GM12878 (cell line): Measurements from ENCODE around the gene MAMDC4. TPM values are rescaled to one million over a fixed set of nuclear protein-coding genes. Genes with fewer than 3 reads are reported as not detected.

Source experiments
- ATAC-seq: fragments of 200-7000 bp; cut with Tn5 transposase; 3 replicates; pipeline ENCODE4 v1.9.1; 2020; ENCODE audit warnings: mild to moderate bottlenecking, moderate library complexity
- BruUV-seq: library from RNA; stranded (reverse); fragments of 400-500 nt; replicated peaks from 2 replicates; lab custom pipeline; 2021; lab: Mats Ljungman, UMichigan
- CTCF ChIA-PET: fragments of 300-600 bp; sonication (Branson Sonifier 250); formaldehyde crosslinking; extraction: SDS; loops from one replicate; lab custom pipeline; 2021; ENCODE audit warnings: inconsistent platforms; lab: Yijun Ruan, JAX
- POLR2A ChIA-PET: fragments of 350-600 bp; formaldehyde crosslinking; extraction: SDS; loops from one replicate; lab custom pipeline; 2021; ENCODE audit warnings: inconsistent platforms; lab: Charles Lee
- RAD21 ChIA-PET: fragments of 300-600 bp; sonication (Branson Sonifier 250); formaldehyde crosslinking; loops from one replicate; lab custom pipeline; 2023; ENCODE audit warnings: antibody characterized with exemption; ENCODE audit not compliant: unreplicated experiment; lab: Charles Lee
- SMC1A ChIA-PET: fragments of 300-600 bp; sonication (Branson Sonifier 250); formaldehyde crosslinking; loops from one replicate; lab custom pipeline; 2023; ENCODE audit not compliant: unreplicated experiment, uncharacterized antibody; lab: Charles Lee
- DNase-seq: peaks from one replicate; pipeline ENCODE4 v3.0.0-alpha.2; 2011; ENCODE audit warnings: low read depth, low spot score
- FAIRE-seq: peaks from 3 replicates; lab custom pipeline; 2011; peaks lifted over from hg19 to GRCh38; lab: Jason Lieb, UNC
- H2AFZ ChIP-seq: 2 replicates; pipeline ENCODE4 v1.6.0; 2011; ENCODE audit warnings: low read depth, low read length, control low read depth; ENCODE audit not compliant: control insufficient read depth
- H3K27ac ChIP-seq: 2 replicates; pipeline ENCODE4 v1.5.1; 2011; ENCODE audit warnings: control low read depth; ENCODE audit not compliant: control insufficient read depth, insufficient read depth
- H3K27me3 ChIP-seq, 2 experiments: replicated peaks in 1 of 2; 2 replicates each; pipeline versions ENCODE4 v1.6.0 to v1.6.1; 2011; ENCODE audit warnings: low read length in 1 of 2; ENCODE audit not compliant: control insufficient read depth in 2 of 2, insufficient read depth in 2 of 2
- H3K36me3 ChIP-seq, 2 experiments: 2 replicates each; pipeline ENCODE4 v1.5.1; 2011; ENCODE audit warnings: low read length in 1 of 2; ENCODE audit not compliant: control insufficient read depth in 2 of 2, insufficient read depth in 2 of 2
- H3K4me1 ChIP-seq: 2 replicates; pipeline ENCODE4 v1.6.1; 2011; ENCODE audit warnings: mild to moderate bottlenecking, low read length, moderate library complexity, mixed read lengths; ENCODE audit not compliant: control insufficient read depth, insufficient read depth
- H3K4me2 ChIP-seq: 2 replicates; pipeline ENCODE4 v1.6.0; 2011; ENCODE audit warnings: control low read depth; ENCODE audit not compliant: control insufficient read depth, insufficient read depth
- H3K4me3 ChIP-seq: fragments of 200-600 bp; sonication (generic); 2 replicates; pipeline ENCODE4 v1.5.1; 2016
- H3K79me2 ChIP-seq: 2 replicates; pipeline ENCODE4 v1.6.0; 2011; ENCODE audit warnings: low read length; ENCODE audit not compliant: control insufficient read depth, insufficient read depth
- H3K9ac ChIP-seq: 2 replicates; pipeline ENCODE4 v1.8.0; 2011; ENCODE audit warnings: low read length, control low read depth, mixed read lengths; ENCODE audit not compliant: control insufficient read depth, insufficient read depth
- H3K9me3 ChIP-seq: replicated peaks from 3 replicates; pipeline ENCODE4 v1.5.1; 2011; ENCODE audit warnings: mild to moderate bottlenecking, low read length; ENCODE audit not compliant: control insufficient read depth, insufficient read depth
- H4K20me1 ChIP-seq: 2 replicates; pipeline ENCODE4 v1.6.0; 2011; ENCODE audit not compliant: control insufficient read depth, insufficient read depth
- BCLAF1 ChIP-seq: fragments of 450-650 bp; IDR thresholded peaks from 2 replicates; pipeline ENCODE4 v1.6.1; 2017; ENCODE audit warnings: antibody characterized with exemption, mild to moderate bottlenecking, moderate library complexity
- BMI1 ChIP-seq: fragments of 450-650 bp; IDR thresholded peaks from 2 replicates; pipeline ENCODE4 v1.6.1; 2016; ENCODE audit warnings: mild to moderate bottlenecking, moderate library complexity, borderline replicate concordance
- CBFB ChIP-seq: IDR thresholded peaks from 2 replicates; pipeline ENCODE4 v1.6.1; 2016; ENCODE audit warnings: antibody characterized with exemption, low read depth
- HSF1 ChIP-seq: fragments of 150-350 bp; IDR thresholded peaks from 2 replicates; pipeline ENCODE4 v1.6.1; 2014; ENCODE audit warnings: mild to moderate bottlenecking, low read depth, low read length
- IKZF2 ChIP-seq, 2 experiments: fragments of 450-650 bp; IDR thresholded peaks; 2 replicates each; pipeline ENCODE4 v1.6.1; 2017; ENCODE audit warnings: mild to moderate bottlenecking in 2 of 2, moderate library complexity in 2 of 2
- LARP7 ChIP-seq: fragments of 450-650 bp; IDR thresholded peaks from 2 replicates; pipeline ENCODE4 v1.6.1; 2017; ENCODE audit warnings: mild to moderate bottlenecking
- MTA3 ChIP-seq: IDR thresholded peaks from 2 replicates; pipeline ENCODE4 v1.6.1; 2012; ENCODE audit warnings: low read length, inconsistent platforms, borderline replicate concordance
- NFXL1 ChIP-seq: fragments of 450-650 bp; IDR thresholded peaks from 2 replicates; pipeline ENCODE4 v1.6.1; 2017; ENCODE audit warnings: antibody characterized with exemption, mild to moderate bottlenecking, borderline replicate concordance
- SIX5 ChIP-seq: IDR thresholded peaks from 2 replicates; pipeline ENCODE4 v1.6.1; 2011; ENCODE audit warnings: mild to moderate bottlenecking, low read depth, low read length, moderate library complexity; ENCODE audit not compliant: severe bottlenecking
- USF1 ChIP-seq: IDR thresholded peaks from 2 replicates; pipeline ENCODE4 v1.6.1; 2011; ENCODE audit warnings: borderline replicate concordance, low read depth, mild to moderate bottlenecking, moderate library complexity, mixed read lengths, low read length; ENCODE audit not compliant: insufficient read depth; ENCODE audit errors: extremely low read length
- WGBS: methylation state at CpG from one replicate; pipeline ENCODE4 v1.1.6; 2016; ENCODE audit warnings: low lambda C conversion rate; ENCODE audit not compliant: insufficient replicate concordance, insufficient coverage; ENCODE audit errors: missing lambda C conversion rate; 5-methylcytosine and 5-hydroxymethylcytosine counted together
- in situ Hi-C: fragments of 300-500 bp; cut with MboI; formaldehyde crosslinking; loops from 9 replicates; pipeline ENCODE4 v1.14.3; 2018; ENCODE audit warnings: mixed read lengths
- intact Hi-C: fragments of 100-400 bp; cut with micrococcal nuclease; formaldehyde crosslinking; loops from one replicate; pipeline ENCODE4 v1.14.2; 2022; ENCODE audit not compliant: unreplicated experiment
- polyA plus RNA-seq, 11 experiments: library from polyadenylated mRNA; depleted of rRNA in 4 of 11; unstranded in 6 of 11; stranded (reverse) in 5 of 11; fragments of >200 nt; fragmentation: Nextera tagmentation in 4 of 11; fragmentation: Illumina TruSeq in 1 of 11; extraction: Ambion mirVana in 4 of 11; extraction: Trizol in 1 of 11; gene quantifications; 1 replicate in 1 of 11; 2 replicates in 10 of 11; pipeline versions ENCODE4 v1.2.1 to v1.2.3, GENCODE V29; 2011 to 2016; ENCODE audit warnings: inconsistent platforms in 2 of 11, missing spikeins in 2 of 11, low read depth in 1 of 11
- total RNA-seq, 4 experiments: library from RNA; depleted of rRNA in 3 of 4; stranded (reverse); fragments of >200 nt in 3 of 4; fragmentation: Illumina TruSeq in 1 of 4; extraction: Trizol in 1 of 4; gene quantifications; 2 replicates each; pipeline versions ENCODE4 v1.2.1 to v1.2.3, GENCODE V29; 2013 to 2021

MAMDC4 gene
- total and polyA plus RNA-seq, 10 of the 15 experiments (the other 5 are each of a cell fraction or from before 2014, with no cell fraction given): 0.22 to 5.7 (median 2.4) TPM; not detected in 1

- FAIRE-seq: no peak
- no peaks in the 10 kb centered on the region for H3K27me3 ChIP-seq
- H2AFZ ChIP-seq: no peak overlapping the region
- intact Hi-C loops: no loop called here
- H3K79me2 ChIP-seq: peaks cover 82% of the 10 kb centered on the region
- no peak overlapping the region for H3K27ac ChIP-seq
- no peaks in the 10 kb centered on the region; the same call in 1 of the 2 replicates for H4K20me1 ChIP-seq
- no peak overlapping the region for H3K4me3 ChIP-seq
- 86% methylated on average over 13 of the region's 13 CpGs for WGBS
- TF ChIP-seq BMI1 (no peak), HSF1 (no peak), NFXL1 (no peak), IKZF2 (IDR thresholded peaks at IDR 0.05) (no peak), CBFB (no peak), USF1 (no peak), SIX5 (no peak), LARP7 (no peak), BCLAF1 (no peak), MTA3 (no peak)
- TF ChIP-seq, all 136 proteins: peak for 0
- SMC1A ChIA-PET: no interaction called here
- Histone ChIP-seq H3K4me2 (no peak overlapping the region), H3K9ac (no peak overlapping the region), H3K9me3 (no peaks in the 10 kb centered on the region), H3K4me1 (no peaks in the 10 kb centered on the region; the same call in 1 of the 2 replicates), H3K36me3 (peaks cover 6 to 17% of the 10 kb centered on the region in 2 experiments; a peak in 3 of 4 replicates)
- ATAC-seq (no peak), DNase-seq (no peak)
- RAD21 ChIA-PET: interaction anchor here (1.8 kb wide), 1 partner anchor 9 kb away, joined by 5 read pairs; no protein-coding TSS in a partner anchor
- POLR2A ChIA-PET: interaction anchor here (0.9 kb wide), 1 partner anchor 39 kb away, joined by 3 read pairs; the partner anchor contains the start of gene MAMDC4
- CTCF ChIA-PET: no interaction called here
- in situ Hi-C loops: no loop called here
- no TSS peak for BruUV-seq
Observed at GRCh38 chr9:136890661-136891060, 38.5 kb downstream of the MAMDC4 start.
